ENCODE measurements around the gene MROH9.

- TF ChIP-seq POLR2AphosphoS5 (IDR thresholded peaks at IDR 0.05) (no peak), CTCF (IDR thresholded peaks at IDR 0.05) (no peak), POLR2A (IDR thresholded peaks at IDR 0.05) (no peak), EP300 (IDR thresholded peaks at IDR 0.05) (no peak)
Observed at GRCh38 chr1:171055966-171056643, 120.8 kb downstream of the MROH9 start.

Measured in sigmoid colon (tissue), 4 donors.